Naive thymus-derived CD4-positive, alpha-beta T cell (primary cell): ENCODE measurements around the gene SLC44A1. TPM values are rescaled to one million over a fixed set of nuclear protein-coding genes. Genes with fewer than 3 reads are reported as not detected.

Source experiments
- ATAC-seq: fragments of 150-1000 bp; cut with Tn5 transposase; 2 replicates; pipeline ENCODE4 v1.10.0; 2021; ENCODE audit warnings: mild to moderate bottlenecking, moderate library complexity
- CTCF ChIA-PET: fragments of 350-600 bp; sonication (Branson Sonifier 250); formaldehyde crosslinking; loops from one replicate; lab custom pipeline; 2021; ENCODE audit warnings: antibody characterized with exemption; lab: Charles Lee
- POLR2A ChIA-PET: fragments of 350-600 bp; sonication (Branson Sonifier 250); formaldehyde crosslinking; loops from one replicate; lab custom pipeline; 2021; ENCODE audit warnings: antibody characterized with exemption, inconsistent platforms; lab: Charles Lee
- DNase-seq, 9 donors: peaks; one replicate each; pipeline versions ENCODE4 v3.0.0 to v3.0.0-alpha.2; 2020 to 2022; ENCODE audit warnings: mixed read lengths in 1 of 9
- H3K27ac ChIP-seq: one replicate; pipeline ENCODE4 v1.7.0; 2013; ENCODE audit warnings: mild to moderate bottlenecking, low read depth, low read length, moderate library complexity
- H3K27me3 ChIP-seq, 2 donors: one replicate each; pipeline ENCODE4 v1.7.0; 2013; ENCODE audit warnings: low read length in 2 of 2, mild to moderate bottlenecking in 2 of 2, moderate library complexity in 2 of 2; ENCODE audit not compliant: control insufficient read depth in 2 of 2, insufficient read depth in 2 of 2
- H3K36me3 ChIP-seq, 3 experiments: 1 replicate in 2 of 3; 2 replicates in 1 of 3; pipeline ENCODE4 v1.7.0; 2013; ENCODE audit warnings: low read length in 3 of 3, mild to moderate bottlenecking in 3 of 3, moderate library complexity in 1 of 3; ENCODE audit not compliant: insufficient read depth in 3 of 3, control insufficient read depth in 2 of 3
- H3K4me1 ChIP-seq, 2 donors: one replicate each; pipeline ENCODE4 v1.7.0; 2013; ENCODE audit warnings: low read length in 2 of 2, mild to moderate bottlenecking in 2 of 2, moderate library complexity in 1 of 2; ENCODE audit not compliant: control insufficient read depth in 2 of 2, insufficient read depth in 2 of 2
- H3K4me3 ChIP-seq: 2 replicates; pipeline ENCODE4 v1.7.0; 2013; ENCODE audit warnings: mild to moderate bottlenecking, low read length
- H3K9me3 ChIP-seq, 3 experiments: 1 replicate in 2 of 3; 2 replicates in 1 of 3; pipeline ENCODE4 v1.7.0; 2013; ENCODE audit warnings: low read length in 3 of 3; ENCODE audit not compliant: control insufficient read depth in 2 of 3
- H3K27ac Mint-ChIP-seq, 9 donors: one replicate each; pipeline ENCODE4 v1.8.0; 2020 to 2022; ENCODE audit warnings: mixed read lengths in 9 of 9, mild to moderate bottlenecking in 8 of 9, moderate library complexity in 5 of 9, inconsistent platforms in 2 of 9
- H3K27me3 Mint-ChIP-seq, 5 donors: one replicate each; pipeline ENCODE4 v1.8.0; 2021 to 2022; ENCODE audit warnings: mixed read lengths in 5 of 5, mild to moderate bottlenecking in 1 of 5
- H3K36me3 Mint-ChIP-seq, 5 donors: one replicate each; pipeline ENCODE4 v1.8.0; 2020 to 2022; ENCODE audit warnings: mixed read lengths in 5 of 5, mild to moderate bottlenecking in 3 of 5, inconsistent platforms in 1 of 5
- H3K4me1 Mint-ChIP-seq, 7 donors: one replicate each; pipeline ENCODE4 v1.8.0; 2020 to 2022; ENCODE audit warnings: mixed read lengths in 7 of 7, mild to moderate bottlenecking in 3 of 7, inconsistent platforms in 1 of 7
- H3K4me3 Mint-ChIP-seq, 10 donors: one replicate each; pipeline ENCODE4 v1.8.0; 2020 to 2022; ENCODE audit warnings: mild to moderate bottlenecking in 10 of 10, mixed read lengths in 10 of 10, moderate library complexity in 6 of 10, inconsistent platforms in 2 of 10
- H3K9me3 Mint-ChIP-seq, 11 donors: one replicate each; pipeline ENCODE4 v1.8.0; 2020 to 2022; ENCODE audit warnings: mixed read lengths in 11 of 11, mild to moderate bottlenecking in 4 of 11, inconsistent platforms in 1 of 11, moderate library complexity in 1 of 11
- intact Hi-C, 2 donors: fragments of 100-400 bp; cut with micrococcal nuclease; formaldehyde crosslinking; loops; one replicate each; pipeline ENCODE4 v1.15.1; 2023
- polyA plus RNA-seq, 2 donors: library from polyadenylated mRNA; unstranded; fragments of 300-500 nt; fragmentation: Illumina TruSeq; gene quantifications; one replicate each; pipeline ENCODE4 v1.2.3, GENCODE V29; 2021
- total RNA-seq, 6 experiments: library from RNA in 5 of 6; stranded (reverse) in 5 of 6; gene quantifications; 1 replicate in 5 of 6; 2 replicates in 1 of 6; pipeline ENCODE4 v1.2.3 and lab custom pipeline; 2021 to 2026

SLC44A1 gene
- total and polyA plus RNA-seq, 7 experiments from 2014 or later = 7.7 to 21.8 (median 13.7) TPM

DNA sequence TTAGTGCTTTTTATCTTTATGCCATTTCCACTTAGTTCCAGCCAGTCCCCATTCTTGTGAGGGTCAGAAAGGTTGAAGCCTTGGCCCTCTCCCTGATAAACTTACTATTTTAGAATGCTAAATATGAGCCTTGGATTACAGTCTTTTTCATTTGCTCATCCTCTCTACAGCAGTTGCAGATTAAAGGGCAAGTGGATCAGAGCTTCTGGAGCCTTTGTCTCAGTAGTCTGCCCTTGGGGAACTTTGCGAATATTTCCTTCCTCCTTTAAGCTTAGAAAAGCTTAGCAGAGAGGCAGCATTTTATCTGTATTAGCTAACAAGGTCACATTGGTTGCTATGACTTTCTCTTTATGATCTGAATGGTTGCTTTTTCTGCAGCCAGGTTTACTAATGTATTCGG lies 214.9 kb downstream of the SLC44A1 start:
- intact Hi-C loops = no loop called here
- Mint-ChIP-seq H3K27me3 (peaks cover 0 to 10% (median 5%) of the 10 kb centered on the region in 5 donors), H3K4me1 (no peaks in the 10 kb centered on the region), H3K36me3 (peaks cover 0 to 15% (median 9%) of the 10 kb centered on the region in 5 donors), H3K27ac (no peak overlapping the region), H3K4me3 (no peak overlapping the region), H3K9me3 (peaks cover 0 to 11% (median 5%) of the 10 kb centered on the region in 11 donors)
- Histone ChIP-seq H3K36me3 (no peaks in the 10 kb centered on the region), H3K27ac (no peak overlapping the region), H3K4me3 (no peak overlapping the region), H3K27me3 (no peaks in the 10 kb centered on the region), H3K4me1 (no peaks in the 10 kb centered on the region), H3K9me3 (peaks cover 0 to 7% (median 0%) of the 10 kb centered on the region in 3 experiments)
- ChIA-PET POLR2A (no interaction called here), CTCF (no interaction called here)
- ATAC-seq (no peak), DNase-seq (no peak)

DNA sequence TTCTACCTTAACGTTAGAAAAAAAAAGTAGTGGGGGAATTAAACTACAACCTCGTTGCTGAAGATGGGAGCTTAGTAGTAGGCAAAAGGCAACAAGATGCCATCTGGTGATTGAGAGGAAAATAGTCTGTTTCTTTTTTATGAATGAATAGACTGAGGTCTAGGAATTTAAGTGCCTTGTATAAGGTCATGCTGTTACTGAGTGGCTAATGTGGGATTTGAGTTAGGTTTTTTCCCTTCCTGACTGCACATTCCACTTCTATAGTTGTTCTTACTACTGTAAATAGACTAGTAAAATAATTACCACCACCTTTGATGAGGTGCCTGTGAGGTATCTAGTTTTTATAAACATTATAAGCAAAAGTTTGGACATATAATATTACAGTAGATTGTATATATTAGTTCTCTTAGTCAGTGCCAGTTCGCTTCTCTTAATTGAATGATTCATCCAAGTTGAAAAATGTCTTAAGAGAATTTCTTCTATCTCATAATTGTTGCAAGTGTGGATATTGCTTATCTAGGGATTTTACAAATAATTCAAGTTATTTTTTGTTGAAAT lies 222.5 kb downstream of the SLC44A1 start:
- H3K27ac Mint-ChIP-seq = no peak overlapping the region
- ChIA-PET POLR2A (no interaction called here), CTCF (no interaction called here)
- H3K27me3 Mint-ChIP-seq = no peaks in the 10 kb centered on the region
- DNase-seq (no peak), ATAC-seq (no peak)
- peaks cover 0 to 25% (median 0%) of the 10 kb centered on the region in 5 donors for H3K36me3 Mint-ChIP-seq
- H3K4me3 ChIP-seq = no peak overlapping the region
- H3K27ac ChIP-seq = no peak overlapping the region
- H3K4me1 ChIP-seq = no peaks in the 10 kb centered on the region
- no peaks in the 10 kb centered on the region for H3K9me3 Mint-ChIP-seq
- no peak overlapping the region for H3K4me3 Mint-ChIP-seq
- H3K9me3 ChIP-seq = no peaks in the 10 kb centered on the region
- H3K27me3 ChIP-seq = no peaks in the 10 kb centered on the region
- intact Hi-C loops = no loop called here
- H3K36me3 ChIP-seq = no peaks in the 10 kb centered on the region
- no peaks in the 10 kb centered on the region for H3K4me1 Mint-ChIP-seq

DNA sequence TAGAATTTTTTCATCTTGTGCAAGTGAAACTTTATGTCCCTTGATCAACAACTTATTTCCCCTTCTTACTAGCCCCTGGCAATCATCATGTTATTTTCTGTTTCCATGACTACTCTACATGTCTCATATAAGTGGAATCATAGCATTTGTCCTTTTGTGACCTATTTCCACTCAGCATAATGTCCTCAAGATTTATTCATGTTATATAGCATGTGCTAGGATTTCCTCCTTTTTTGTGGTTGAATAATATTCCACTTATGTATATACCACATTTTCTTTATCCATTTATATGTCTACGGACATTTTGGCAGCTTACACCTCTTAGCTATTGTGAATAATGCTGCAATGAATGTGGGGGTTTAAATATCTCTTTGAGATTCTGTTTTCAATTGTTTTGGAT lies 224.4 kb downstream of the SLC44A1 start:
- Mint-ChIP-seq H3K4me1 (no peaks in the 10 kb centered on the region), H3K27ac (no peak overlapping the region), H3K4me3 (no peak overlapping the region), H3K27me3 (no peaks in the 10 kb centered on the region), H3K9me3 (no peaks in the 10 kb centered on the region), H3K36me3 (peaks cover 0 to 27% (median 0%) of the 10 kb centered on the region in 5 donors)
- no peaks in the 10 kb centered on the region for H3K36me3 ChIP-seq
- no peaks in the 10 kb centered on the region for H3K9me3 ChIP-seq
- intact Hi-C loops = no loop called here
- ATAC-seq (no peak), DNase-seq (no peak)
- H3K27ac ChIP-seq = no peak overlapping the region
- no peaks in the 10 kb centered on the region for H3K27me3 ChIP-seq
- POLR2A ChIA-PET = no interaction called here
- no peaks in the 10 kb centered on the region for H3K4me1 ChIP-seq
- no peak overlapping the region for H3K4me3 ChIP-seq
- CTCF ChIA-PET = no interaction called here

DNA sequence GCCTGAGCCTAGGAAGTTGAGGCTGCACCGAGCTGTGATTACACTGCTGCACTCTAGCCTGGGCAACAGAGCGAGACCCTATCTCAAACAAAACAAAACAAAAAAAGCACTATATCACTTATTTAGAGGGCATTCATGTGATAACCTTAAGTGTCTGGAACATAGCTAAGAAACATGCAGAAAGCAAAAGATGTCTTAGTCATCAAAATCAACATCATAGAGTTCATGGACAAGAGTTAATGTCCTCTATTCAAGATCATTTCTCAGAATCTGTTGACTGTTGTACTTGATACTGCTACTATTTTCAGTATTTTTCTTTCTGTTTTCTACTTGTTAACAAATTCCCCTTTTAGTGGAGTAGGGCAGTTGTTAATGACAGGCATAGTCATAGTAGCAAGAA lies 228.8 kb downstream of the SLC44A1 start:
- ATAC-seq (no peak), DNase-seq (no peak)
- H3K4me3 Mint-ChIP-seq = no peak overlapping the region
- no peaks in the 10 kb centered on the region for H3K9me3 Mint-ChIP-seq
- Histone ChIP-seq H3K4me1 (no peaks in the 10 kb centered on the region), H3K27ac (no peak overlapping the region), H3K9me3 (no peaks in the 10 kb centered on the region), H3K4me3 (no peak overlapping the region), H3K27me3 (no peaks in the 10 kb centered on the region), H3K36me3 (no peaks in the 10 kb centered on the region)
- no peaks in the 10 kb centered on the region for H3K27me3 Mint-ChIP-seq
- H3K36me3 Mint-ChIP-seq = peaks cover 0 to 15% (median 0%) of the 10 kb centered on the region in 5 donors
- ChIA-PET CTCF (interaction anchor here (0.6 kb wide), 1 partner anchor 8 kb away, joined by 4 read pairs; no protein-coding TSS in a partner anchor), POLR2A (interaction anchor here (0.6 kb wide), 1 partner anchor 38 kb away, joined by 3 read pairs; no protein-coding TSS in a partner anchor)
- intact Hi-C loops = no loop called here
- no peaks in the 10 kb centered on the region for H3K4me1 Mint-ChIP-seq
- H3K27ac Mint-ChIP-seq = no peak overlapping the region

DNA sequence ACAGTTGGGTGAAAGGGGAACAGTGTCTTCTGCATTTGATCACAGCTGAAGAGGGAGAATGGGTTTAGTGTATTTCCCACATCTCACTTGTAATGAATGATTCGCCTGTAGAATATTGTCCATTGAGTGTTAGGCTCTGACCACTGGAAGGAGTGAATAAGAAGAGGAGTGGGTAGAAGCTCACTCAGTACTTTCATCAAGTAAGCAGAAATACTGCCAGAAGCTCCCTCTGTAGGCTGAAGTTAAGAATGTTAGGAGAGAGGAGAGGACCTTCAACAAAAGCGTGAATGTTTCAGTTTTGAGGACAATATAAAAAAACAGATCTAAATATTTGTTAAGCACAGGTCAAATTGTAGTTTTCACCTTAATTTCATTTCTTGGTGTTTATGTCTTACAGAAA lies 230.9 kb downstream of the SLC44A1 start:
- CTCF ChIA-PET = no interaction called here
- no peak for DNase-seq

DNA sequence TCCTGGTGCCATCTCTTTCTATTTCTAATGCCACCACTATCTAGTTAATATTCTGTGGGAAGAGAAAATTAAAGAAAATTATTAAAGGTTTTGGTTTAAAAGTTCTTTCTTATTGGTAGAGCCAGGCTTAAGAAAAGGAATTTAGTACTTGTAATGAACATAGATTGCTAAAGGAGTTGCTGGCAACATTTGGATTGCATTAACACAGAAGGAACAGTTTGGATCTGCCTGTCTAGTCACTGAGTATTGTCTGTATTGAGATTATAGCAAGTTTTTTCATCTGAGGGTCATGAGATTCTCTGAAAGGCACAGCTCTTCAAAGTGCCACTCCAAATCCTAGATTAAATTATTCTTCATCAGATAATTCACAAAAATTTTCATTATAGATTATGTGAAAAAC lies 235.4 kb downstream of the SLC44A1 start:
- no peak overlapping the region for H3K27ac Mint-ChIP-seq
- Histone ChIP-seq H3K4me1 (no peaks in the 10 kb centered on the region), H3K27ac (no peak overlapping the region), H3K9me3 (no peaks in the 10 kb centered on the region), H3K27me3 (no peaks in the 10 kb centered on the region), H3K4me3 (no peak overlapping the region), H3K36me3 (no peaks in the 10 kb centered on the region)
- no peak for ATAC-seq
- no peaks in the 10 kb centered on the region for H3K27me3 Mint-ChIP-seq
- H3K4me3 Mint-ChIP-seq = no peak overlapping the region
- POLR2A ChIA-PET = no interaction called here
- DNase-seq = no peak
- no peaks in the 10 kb centered on the region for H3K36me3 Mint-ChIP-seq
- H3K9me3 Mint-ChIP-seq = no peaks in the 10 kb centered on the region
- CTCF ChIA-PET = interaction anchor here (0.6 kb wide), 1 partner anchor 22 kb away, joined by 5 read pairs; no protein-coding TSS in a partner anchor
- H3K4me1 Mint-ChIP-seq = no peaks in the 10 kb centered on the region
- intact Hi-C loops = loop anchor here in 1 of 2 donors (5.0 kb wide), 1 partner anchor 53 kb away; no protein-coding TSS in a partner anchor

More for the DNA sequence above, 230.9 kb downstream of the SLC44A1 start:
- no peak overlapping the region for H3K4me3 ChIP-seq
- H3K27me3 ChIP-seq = no peaks in the 10 kb centered on the region
- H3K4me3 Mint-ChIP-seq = no peak overlapping the region
- no peak overlapping the region for H3K27ac ChIP-seq
- no peak for ATAC-seq
- H3K9me3 ChIP-seq = no peaks in the 10 kb centered on the region
- intact Hi-C loops = no loop called here
- H3K36me3 Mint-ChIP-seq = peaks cover 0 to 6% (median 0%) of the 10 kb centered on the region in 5 donors
- H3K4me1 Mint-ChIP-seq = no peaks in the 10 kb centered on the region
- H3K27ac Mint-ChIP-seq = no peak overlapping the region
- no peaks in the 10 kb centered on the region for H3K36me3 ChIP-seq
- H3K4me1 ChIP-seq = no peaks in the 10 kb centered on the region
- H3K9me3 Mint-ChIP-seq = no peaks in the 10 kb centered on the region
- POLR2A ChIA-PET = no interaction called here
- H3K27me3 Mint-ChIP-seq = no peaks in the 10 kb centered on the region

DNA sequence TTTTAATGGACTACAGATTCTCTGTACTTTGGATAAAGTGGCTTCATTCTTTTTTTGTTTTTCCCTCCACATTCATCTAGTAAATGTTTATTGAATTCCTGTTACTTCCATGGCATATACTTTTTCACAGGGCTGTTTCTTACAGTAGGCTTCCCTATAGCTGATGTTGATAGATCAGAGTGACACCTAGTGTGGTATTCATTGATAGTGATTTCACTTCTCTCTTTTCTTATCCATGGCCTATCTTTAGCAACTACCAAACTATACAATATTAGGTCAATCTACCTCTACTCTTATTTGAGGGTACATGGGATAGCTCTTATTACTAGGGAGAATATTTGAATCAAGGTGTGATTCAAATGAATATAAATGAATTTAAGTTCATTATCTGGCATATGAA lies 239.2 kb downstream of the SLC44A1 start:
- H3K27ac Mint-ChIP-seq = no peak overlapping the region
- H3K4me1 Mint-ChIP-seq = no peaks in the 10 kb centered on the region
- no peaks in the 10 kb centered on the region for H3K27me3 Mint-ChIP-seq
- Histone ChIP-seq H3K36me3 (no peaks in the 10 kb centered on the region), H3K27me3 (no peaks in the 10 kb centered on the region), H3K9me3 (no peaks in the 10 kb centered on the region), H3K27ac (no peak overlapping the region), H3K4me3 (no peak overlapping the region), H3K4me1 (no peaks in the 10 kb centered on the region)
- no peak for DNase-seq
- no peaks in the 10 kb centered on the region for H3K9me3 Mint-ChIP-seq
- ChIA-PET POLR2A (no interaction called here), CTCF (no interaction called here)
- no peak for ATAC-seq
- peaks cover 0 to 4% (median 0%) of the 10 kb centered on the region in 5 donors for H3K36me3 Mint-ChIP-seq
- intact Hi-C loops = loop anchor here in 1 of 2 donors (5.0 kb wide), 1 partner anchor 56 kb away; no protein-coding TSS in a partner anchor
- no peak overlapping the region for H3K4me3 Mint-ChIP-seq
